Esophagus squamous epithelium (tissue), 5 donors: Measurements from ENCODE around the gene GLIPR2. TPM values are rescaled to one million over a fixed set of nuclear protein-coding genes. Genes with fewer than 3 reads are reported as not detected.
A peak's percentile ranks its signal among the peaks of the same experiment; 100 is the strongest.

Experiments used
- DNase-seq: peaks from one replicate; lab custom pipeline; 2025; lab: John Stamatoyannopoulos, UW
- H3K27ac ChIP-seq, 4 donors: fragments of 200-600 bp; sonication (generic); one replicate each; pipeline ENCODE4 v1.5.1; 2016 to 2019; ENCODE audit warnings: mild to moderate bottlenecking in 1 of 4
- H3K27me3 ChIP-seq, 4 donors: fragments of 200-600 bp; sonication (generic); 1 replicate in 3 of 4; 2 replicates in 1 of 4; pipeline versions ENCODE4 v1.5.1 to v1.6.0; 2017 to 2021; ENCODE audit warnings: antibody characterized with exemption in 1 of 4
- H3K36me3 ChIP-seq, 3 donors: fragments of 200-600 bp; sonication (generic); one replicate each; pipeline ENCODE4 v1.5.1; 2016 to 2019
- H3K4me1 ChIP-seq, 3 donors: fragments of 200-600 bp; sonication (generic); one replicate each; pipeline ENCODE4 v1.5.1; 2017 to 2019
- H3K4me3 ChIP-seq, 4 donors: fragments of 200-600 bp; sonication (generic); 1 replicate in 3 of 4; 2 replicates in 1 of 4; pipeline ENCODE4 v1.5.1; 2016 to 2019; ENCODE audit warnings: mild to moderate bottlenecking in 2 of 4, moderate library complexity in 1 of 4
- H3K9me3 ChIP-seq, 3 donors: fragments of 200-600 bp; sonication (generic); one replicate each; pipeline ENCODE4 v1.5.1; 2016 to 2019
- CTCF ChIP-seq, 6 experiments: fragments of 450-650 bp in 4 of 6; fragments of 200-600 bp in 2 of 6; sonication (generic) in 2 of 6; IDR thresholded peaks; one replicate each; pipeline ENCODE4 v1.5.1; 2016 to 2019; ENCODE audit warnings: antibody characterized with exemption in 6 of 6, mild to moderate bottlenecking in 4 of 6, moderate library complexity in 4 of 6
- POLR2A ChIP-seq, 4 donors: fragments of 450-650 bp; IDR thresholded peaks; one replicate each; pipeline ENCODE4 v1.6.1; 2017; ENCODE audit warnings: antibody characterized with exemption in 4 of 4, mild to moderate bottlenecking in 4 of 4, moderate library complexity in 3 of 4
- WGBS, 2 donors: methylation state at CpG; one replicate each; pipeline ENCODE4 v1.1.5; 2018; 5-methylcytosine and 5-hydroxymethylcytosine counted together
- intact Hi-C: fragments of 100-400 bp; cut with DNase I; formaldehyde crosslinking; loops from one replicate; pipeline ENCODE4 v1.15.0; 2022
- total RNA-seq, 4 donors: library from RNA; depleted of rRNA; stranded (reverse); fragments of >200 nt; gene quantifications; one replicate each; pipeline ENCODE4 v1.1.0, GENCODE V29; 2016
- donor health status: DM: yes; HTN: yes; CAD: no.

The GLIPR2 gene
- total RNA-seq, 4 donors from 2014 or later = 0.61 to 13.4 (median 6.0) TPM

- DNase-seq = no peak
- 86 to 91% methylated on average over 2 of the region's 2 CpGs for WGBS, 2 donors
- TF ChIP-seq CTCF (IDR thresholded peaks at IDR 0.05) = no peak
- TF ChIP-seq POLR2A (IDR thresholded peaks at IDR 0.05) = no peak
- Histone ChIP-seq H3K4me3 (no peak overlapping the region), H3K4me1 (peaks cover 0 to 6% (median 0%) of the 10 kb centered on the region in 3 donors), H3K36me3 (peaks cover 0 to 30% (median 0%) of the 10 kb centered on the region in 3 donors), H3K9me3 (no peaks in the 10 kb centered on the region), H3K27me3 (no peaks in the 10 kb centered on the region), H3K27ac (no peak overlapping the region)
- intact Hi-C loops = no loop called here
Measured at GRCh38 chr9:36123515-36123914, 13.0 kb upstream of the GLIPR2 start.

- no peak overlapping the region for H3K4me3 ChIP-seq
- peaks cover 0 to 6% (median 0%) of the 10 kb centered on the region in 3 donors for H3K4me1 ChIP-seq
- TF ChIP-seq POLR2A (IDR thresholded peaks at IDR 0.05) (no peak), CTCF (IDR thresholded peaks at IDR 0.05) (no peak)
- H3K9me3 ChIP-seq = no peaks in the 10 kb centered on the region
- H3K27me3 ChIP-seq = no peaks in the 10 kb centered on the region
- no peak for DNase-seq
- no peak overlapping the region for H3K27ac ChIP-seq
- 78% methylated on average over 10 of the region's 10 CpGs for WGBS, 2 donors
- H3K36me3 ChIP-seq = peaks cover 0 to 26% (median 0%) of the 10 kb centered on the region in 3 donors
- intact Hi-C loops = no loop called here
Measured at GRCh38 chr9:36125062-36125855, 11.3 kb upstream of the GLIPR2 start.

- WGBS, 2 donors = 49 to 74% methylated on average over 3 to 4 of the region's 7 CpGs
Measured at GRCh38 chr9:36126016-36126730, 10.4 kb upstream of the GLIPR2 start.

GRCh38 chr9:36127652-36128244 lies 8.8 kb upstream of the GLIPR2 start:
- WGBS, 2 donors = 63 to 68% methylated on average over 5 of the region's 5 CpGs
- DNase-seq = no peak
- Histone ChIP-seq H3K4me3 (no peak overlapping the region), H3K27ac (peak overlapping the region in 1 of 4 donors; percentile 44), H3K4me1 (peaks cover 0 to 19% (median 0%) of the 10 kb centered on the region in 3 donors), H3K27me3 (no peaks in the 10 kb centered on the region), H3K9me3 (no peaks in the 10 kb centered on the region), H3K36me3 (peaks cover 0 to 5% (median 0%) of the 10 kb centered on the region in 3 donors)
- no peak for TF ChIP-seq CTCF (IDR thresholded peaks at IDR 0.05)
- no peak for TF ChIP-seq POLR2A (IDR thresholded peaks at IDR 0.05)
- intact Hi-C loops = no loop called here

More at GRCh38 chr9:36126016-36126730, 10.4 kb upstream of the GLIPR2 start:
- Histone ChIP-seq H3K9me3 (no peaks in the 10 kb centered on the region), H3K27me3 (no peaks in the 10 kb centered on the region), H3K4me1 (peaks cover 0 to 6% (median 0%) of the 10 kb centered on the region in 3 donors), H3K36me3 (peaks cover 0 to 21% (median 0%) of the 10 kb centered on the region in 3 donors), H3K4me3 (no peak overlapping the region), H3K27ac (no peak overlapping the region)
- TF ChIP-seq POLR2A (IDR thresholded peaks at IDR 0.05) (no peak), CTCF (IDR thresholded peaks at IDR 0.05) (no peak)
- DNase-seq = no peak
- intact Hi-C loops = no loop called here
